ENCODE measurements around the gene TFAP2B. TPM values are rescaled to one million over a fixed set of nuclear protein-coding genes. Genes with fewer than 3 reads are reported as not detected.

TFAP2B gene
- total RNA-seq, 1 experiment from 2014 or later: not detected

- peaks cover 8 to 17% of the 10 kb centered on the region in 2 experiments for H3K4me1 Mint-ChIP-seq
Measured at GRCh38 chr6:50834929-50835410, 16.3 kb downstream of the TFAP2B start.

More at GRCh38 chr6:50834929-50835410, 16.3 kb downstream of the TFAP2B start:
- 0 out of 2 replicates have a peak, but pooled peaks cover 2% of the 10 kb centered on the region for H3K4me1 ChIP-seq (ENCODE audit: insufficient read depth, low read length)
- no peaks in the 10 kb centered on the region for H3K23me2 ChIP-seq (ENCODE audit: insufficient read length, low read depth, low read length, poor library complexity, severe bottlenecking)
- no peak overlapping the region for H4K8ac ChIP-seq (replicated peaks; ENCODE audit: insufficient read length, low read depth, low read length)
- no peak overlapping the region for H2BK120ac ChIP-seq (ENCODE audit: low read depth, low read length, poor library complexity, severe bottlenecking)
- H2BK5ac ChIP-seq (ENCODE audit: insufficient read length, low read length): no peak overlapping the region
- no peak overlapping the region for H3K56ac ChIP-seq (ENCODE audit: insufficient read length, low read depth, low read length)
- no peaks in the 10 kb centered on the region for H3K9me3 ChIP-seq (ENCODE audit: control insufficient read depth, low read depth, low read length)
- TF ChIP-seq, protein P1, sequence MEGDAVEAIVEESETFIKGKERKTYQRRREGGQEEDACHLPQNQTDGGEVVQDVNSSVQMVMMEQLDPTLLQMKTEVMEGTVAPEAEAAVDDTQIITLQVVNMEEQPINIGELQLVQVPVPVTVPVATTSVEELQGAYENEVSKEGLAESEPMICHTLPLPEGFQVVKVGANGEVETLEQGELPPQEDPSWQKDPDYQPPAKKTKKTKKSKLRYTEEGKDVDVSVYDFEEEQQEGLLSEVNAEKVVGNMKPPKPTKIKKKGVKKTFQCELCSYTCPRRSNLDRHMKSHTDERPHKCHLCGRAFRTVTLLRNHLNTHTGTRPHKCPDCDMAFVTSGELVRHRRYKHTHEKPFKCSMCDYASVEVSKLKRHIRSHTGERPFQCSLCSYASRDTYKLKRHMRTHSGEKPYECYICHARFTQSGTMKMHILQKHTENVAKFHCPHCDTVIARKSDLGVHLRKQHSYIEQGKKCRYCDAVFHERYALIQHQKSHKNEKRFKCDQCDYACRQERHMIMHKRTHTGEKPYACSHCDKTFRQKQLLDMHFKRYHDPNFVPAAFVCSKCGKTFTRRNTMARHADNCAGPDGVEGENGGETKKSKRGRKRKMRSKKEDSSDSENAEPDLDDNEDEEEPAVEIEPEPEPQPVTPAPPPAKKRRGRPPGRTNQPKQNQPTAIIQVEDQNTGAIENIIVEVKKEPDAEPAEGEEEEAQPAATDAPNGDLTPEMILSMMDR (conservative IDR thresholded peaks at IDR 0.05): no peak
- Mint-ChIP-seq H3K36me3 (ENCODE audit: insufficient read depth in 1 of 3, low read depth in 3 of 3) (no peaks in the 10 kb centered on the region), H3K9me3 (peaks cover 0 to 2% of the 10 kb centered on the region in 2 experiments; a peak in 2 of 5 replicates), H3K27me3 (ENCODE audit: low read depth) (peaks cover 100% of the 10 kb centered on the region), H3K4me3 (no peak overlapping the region), H3K27ac (no peak overlapping the region)
- no peak overlapping the region for H2AFZ ChIP-seq (ENCODE audit: low read length)
- no peak overlapping the region for H3K9ac ChIP-seq (ENCODE audit: extremely low read depth, insufficient read length, low read length)
- H3K27me3 ChIP-seq (ENCODE audit: insufficient read depth, low read length): peaks cover 90% of the 10 kb centered on the region
- H3K14ac ChIP-seq (ENCODE audit: insufficient read depth, low read length): no peak overlapping the region
- DNase-seq: no peak
- no peak overlapping the region for H3K27ac ChIP-seq (ENCODE audit: insufficient read length, low read depth, low read length)
- H4K5ac ChIP-seq (ENCODE audit: insufficient read length, low read depth, low read length): no peak overlapping the region
- no peak overlapping the region for H3K18ac ChIP-seq (ENCODE audit: insufficient read length, low read depth, low read length)
- H3K79me1 ChIP-seq (ENCODE audit: insufficient read depth, low read depth, low read length, poor library complexity, severe bottlenecking): no peaks in the 10 kb centered on the region
- H4K91ac ChIP-seq (ENCODE audit: insufficient read length, low read depth, low read length): no peak overlapping the region
- H2BK15ac ChIP-seq (ENCODE audit: low read depth, low read length): no peak overlapping the region
- no peak overlapping the region for H2BK20ac ChIP-seq (ENCODE audit: low read depth, low read length, poor library complexity, severe bottlenecking)
- no peak overlapping the region for H2AK5ac ChIP-seq (ENCODE audit: insufficient read length, low read length)
- H3K4ac ChIP-seq (ENCODE audit: low read depth, low read length): no peak overlapping the region
- H3K4me2 ChIP-seq (ENCODE audit: insufficient read depth, insufficient read length, low read length): no peak overlapping the region
- H2BK12ac ChIP-seq (ENCODE audit: insufficient read length, low read depth, low read length): no peak overlapping the region
- no peak overlapping the region for H3T11ph ChIP-seq (ENCODE audit: low read length)
- H3K79me2 ChIP-seq (ENCODE audit: insufficient read depth, low read length): no peaks in the 10 kb centered on the region
- no peak overlapping the region for H3K23ac ChIP-seq (ENCODE audit: insufficient read length, low read depth, low read length)
- H4K20me1 ChIP-seq (ENCODE audit: control insufficient read depth, insufficient read depth, insufficient read length): no peaks in the 10 kb centered on the region
- no CpG with 5 or more reads among the region's 5 CpGs for WGBS (ENCODE audit: extremely low coverage, insufficient read length, low lambda C conversion rate)

All from H9 (cell line).